GM19463 (cell line): ENCODE measurements around the gene CKMT1B.
"Not testable (repeated sequence)": the region's sequence is repeated elsewhere in the genome, so short reads cannot be mapped to it uniquely, and the experiment has no call there.

ENCODE experiments used
- ATAC-seq: cut with Tn5 transposase; IDR thresholded peaks from one replicate; pipeline ENCODE4 v1.9.1; 2021; ENCODE audit warnings: mild to moderate bottlenecking, moderate library complexity; ENCODE audit not compliant: unreplicated experiment

Gene CKMT1B

DNA sequence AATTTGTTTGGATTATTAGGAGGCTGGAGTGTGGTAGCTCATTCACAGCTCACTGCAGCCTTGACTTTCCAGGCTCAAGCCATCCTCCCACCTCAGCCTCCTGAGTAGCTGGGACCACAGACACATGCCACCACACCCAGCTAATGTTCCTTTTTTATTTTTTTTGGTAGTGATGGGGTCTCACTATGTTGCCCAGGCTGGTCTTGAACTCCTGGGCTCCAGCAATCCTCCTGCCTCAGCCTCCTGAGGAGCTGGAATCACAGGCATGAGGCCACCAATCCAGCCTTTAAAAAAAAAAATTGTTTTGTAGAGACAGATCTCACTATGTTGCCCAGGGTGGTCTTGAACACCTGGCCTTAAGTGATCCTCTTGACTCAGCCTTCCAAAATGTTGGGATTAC lies 33.1 kb downstream of the CKMT1B start:
- ATAC-seq = not testable (repeated sequence)

DNA sequence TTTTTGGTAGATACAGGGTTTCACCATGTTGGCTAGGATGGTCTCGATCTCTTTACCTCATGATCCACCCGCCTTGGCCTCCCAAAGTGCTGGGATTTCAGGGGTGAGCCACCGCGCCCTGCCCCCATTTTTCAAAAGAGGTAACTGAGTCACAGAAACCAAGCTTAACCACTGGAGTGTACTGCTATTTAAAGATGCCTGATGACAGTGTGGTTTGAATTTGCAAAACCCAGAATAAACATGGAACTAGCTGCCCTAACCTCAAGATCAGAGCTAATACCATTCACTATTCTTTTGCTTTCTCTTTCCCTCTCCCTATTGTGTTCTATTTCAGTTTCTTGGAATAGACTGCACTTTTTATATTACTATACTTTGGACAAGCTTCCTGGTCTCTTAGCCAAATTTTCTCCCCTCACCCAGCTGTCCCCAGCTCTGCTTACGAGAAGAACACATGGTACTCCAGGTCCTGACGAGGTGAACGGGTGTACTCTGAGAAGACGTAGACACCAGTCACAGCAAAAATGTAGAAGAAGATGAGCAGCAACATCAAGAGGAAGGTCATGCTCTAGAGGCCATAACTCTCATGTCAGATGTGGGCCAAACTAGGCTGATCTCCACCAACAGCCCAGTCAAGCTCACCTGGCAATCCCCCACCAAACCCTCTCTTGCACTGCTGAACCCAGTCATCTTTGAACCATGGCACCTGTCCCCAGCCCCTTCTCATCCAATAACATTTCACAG lies 44.8 kb downstream of the CKMT1B start:
- ATAC-seq = not testable (repeated sequence)
